Body of pancreas (tissue), 4 donors: ENCODE measurements around the gene PHF21A. TPM values are rescaled to one million over a fixed set of nuclear protein-coding genes. Genes with fewer than 3 reads are reported as not detected.

Source experiments
- ATAC-seq: fragments of 150-250 bp; one replicate; pipeline ENCODE4 v1.9.1; 2016
- DNase-seq, 4 donors: peaks; one replicate each; pipeline ENCODE4 v3.0.0-alpha.2; 2019
- H3K27ac ChIP-seq, 4 donors: fragments of 200-600 bp; sonication (generic); 1 replicate in 3 of 4; 2 replicates in 1 of 4; pipeline versions ENCODE4 v1.5.1 to v1.6.1; 2016 to 2019; ENCODE audit warnings: mild to moderate bottlenecking in 1 of 4, mixed read lengths in 1 of 4, moderate library complexity in 1 of 4
- H3K27me3 ChIP-seq, 2 donors: fragments of 200-600 bp; sonication (generic); one replicate each; pipeline ENCODE4 v1.6.0; 2016; ENCODE audit warnings: mild to moderate bottlenecking in 1 of 2
- H3K36me3 ChIP-seq, 2 donors: fragments of 200-600 bp; sonication (generic); replicated peaks in 1 of 2; 2 replicates each; pipeline ENCODE4 v1.5.1; 2016; ENCODE audit warnings: low read depth in 2 of 2; ENCODE audit not compliant: insufficient read depth in 1 of 2
- H3K4me1 ChIP-seq: fragments of 200-600 bp; sonication (generic); one replicate; pipeline ENCODE4 v1.6.0; 2016
- H3K4me3 ChIP-seq, 2 donors: fragments of 200-600 bp; sonication (generic); 1 replicate in 1 of 2; 2 replicates in 1 of 2; pipeline ENCODE4 v1.5.1; 2016 to 2019
- H3K9me3 ChIP-seq, 3 donors: fragments of 200-600 bp; sonication (generic); 1 replicate in 2 of 3; 2 replicates in 1 of 3; pipeline ENCODE4 v1.5.1; 2016
- POLR2A ChIP-seq, 3 donors: fragments of 450-650 bp; IDR thresholded peaks; one replicate each; pipeline ENCODE4 v1.6.1; 2016; ENCODE audit warnings: antibody characterized with exemption in 3 of 3, mild to moderate bottlenecking in 2 of 3
- WGBS, 2 donors: methylation state at CpG; one replicate each; pipeline ENCODE4 v1.1.5; 2017; 5-methylcytosine and 5-hydroxymethylcytosine counted together
- intact Hi-C: fragments of 100-400 bp; cut with DNase I; formaldehyde crosslinking; loops from one replicate; pipeline ENCODE4 v1.15.1; 2023
- total RNA-seq, 2 donors: library from RNA; depleted of rRNA; stranded (reverse); fragments of >200 nt; gene quantifications; one replicate each; pipeline ENCODE4 v1.1.0, GENCODE V29; 2016
- TF ChIP-seq, protein P1 (sequence below), 7 experiments: fragments of 450-650 bp in 4 of 7; fragments of 200-600 bp in 3 of 7; sonication (generic) in 3 of 7; IDR thresholded peaks; one replicate each; pipeline ENCODE4 v1.5.1; 2016 to 2019; ENCODE audit warnings: antibody characterized with exemption in 7 of 7

Gene PHF21A
- total RNA-seq: 10 to 100 TPM; 11.7 to 49.4 TPM

DNA sequence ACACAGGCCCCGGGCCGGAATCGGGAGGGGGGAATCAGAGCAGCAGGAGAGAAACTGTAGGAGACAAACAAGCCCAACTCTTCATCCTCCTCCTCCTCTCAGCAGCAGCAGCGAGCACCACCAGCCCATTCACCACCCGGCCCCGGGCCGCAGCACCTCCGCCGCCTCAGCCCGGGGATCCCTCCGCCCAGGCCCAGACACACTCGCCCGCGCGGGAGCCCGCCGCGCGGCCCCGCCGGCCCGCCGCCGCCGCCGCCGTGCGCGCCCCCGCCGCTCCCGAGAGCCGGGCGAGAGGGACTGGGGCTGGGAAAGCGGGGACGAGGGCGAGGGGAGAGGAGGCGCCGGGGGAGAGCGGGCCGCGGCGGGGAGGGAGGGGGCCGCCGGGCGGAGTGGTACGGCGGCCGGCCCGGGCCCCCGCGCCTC lies at the start of gene PHF21A:
TSS of gene PHF21A (minus strand) at position 154 of the 423 bp plus-strand sequence. CDS start 37,235 bp downstream, outside the sequence.
- ATAC-seq: peak; percentile 88
- no peaks in the 10 kb centered on the region for H3K9me3 ChIP-seq
- DNase-seq: peak; percentile 89 to 91 (median 90)
- peaks cover 34% of the 10 kb centered on the region for H3K4me1 ChIP-seq
- peak in 2 of 3 donors; percentile 59 to 71 for TF ChIP-seq POLR2A (IDR thresholded peaks at IDR 0.05)
- TF ChIP-seq, protein P1, sequence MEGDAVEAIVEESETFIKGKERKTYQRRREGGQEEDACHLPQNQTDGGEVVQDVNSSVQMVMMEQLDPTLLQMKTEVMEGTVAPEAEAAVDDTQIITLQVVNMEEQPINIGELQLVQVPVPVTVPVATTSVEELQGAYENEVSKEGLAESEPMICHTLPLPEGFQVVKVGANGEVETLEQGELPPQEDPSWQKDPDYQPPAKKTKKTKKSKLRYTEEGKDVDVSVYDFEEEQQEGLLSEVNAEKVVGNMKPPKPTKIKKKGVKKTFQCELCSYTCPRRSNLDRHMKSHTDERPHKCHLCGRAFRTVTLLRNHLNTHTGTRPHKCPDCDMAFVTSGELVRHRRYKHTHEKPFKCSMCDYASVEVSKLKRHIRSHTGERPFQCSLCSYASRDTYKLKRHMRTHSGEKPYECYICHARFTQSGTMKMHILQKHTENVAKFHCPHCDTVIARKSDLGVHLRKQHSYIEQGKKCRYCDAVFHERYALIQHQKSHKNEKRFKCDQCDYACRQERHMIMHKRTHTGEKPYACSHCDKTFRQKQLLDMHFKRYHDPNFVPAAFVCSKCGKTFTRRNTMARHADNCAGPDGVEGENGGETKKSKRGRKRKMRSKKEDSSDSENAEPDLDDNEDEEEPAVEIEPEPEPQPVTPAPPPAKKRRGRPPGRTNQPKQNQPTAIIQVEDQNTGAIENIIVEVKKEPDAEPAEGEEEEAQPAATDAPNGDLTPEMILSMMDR (IDR thresholded peaks at IDR 0.05): no peak
- H3K27ac ChIP-seq: peak within 1 kb of the TSS; percentile 86 to 96 (median 92)
- H3K4me3 ChIP-seq: peak within 1 kb of the TSS; percentile 71 to 90
- H3K36me3 ChIP-seq: no peaks in the 10 kb centered on the region
- H3K27me3 ChIP-seq: no peaks in the 10 kb centered on the region
- intact Hi-C loops: loop anchor here (10.0 kb wide), 1 partner anchor 203 kb away; no protein-coding TSS in a partner anchor
- WGBS, 2 donors: 0% methylated on average over 3 to 25 of the region's 52 CpGs

DNA sequence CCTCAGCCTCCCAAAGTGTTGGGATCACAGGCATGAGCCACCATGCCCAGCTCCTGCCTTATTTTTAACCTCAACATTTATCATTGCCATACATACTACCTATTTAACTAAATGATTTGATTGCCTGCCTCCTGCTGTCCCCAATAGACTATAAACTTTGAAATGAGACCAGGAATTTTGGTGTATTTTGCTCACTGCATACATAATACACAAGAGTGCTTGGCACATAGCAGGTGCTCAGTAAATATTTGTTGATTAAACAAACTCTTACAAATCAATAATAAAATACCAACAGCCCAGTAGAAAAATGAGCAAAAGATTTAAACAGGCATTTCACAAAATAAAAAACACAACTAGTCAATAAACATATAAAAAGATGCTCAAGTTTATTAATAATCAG lies 49.5 kb upstream of the PHF21A start:
- Histone ChIP-seq H3K36me3 (no peaks in the 10 kb centered on the region), H3K4me3 (no peak overlapping the region), H3K9me3 (no peaks in the 10 kb centered on the region), H3K27me3 (no peaks in the 10 kb centered on the region), H3K4me1 (peaks cover 5% of the 10 kb centered on the region), H3K27ac (no peak overlapping the region)
- DNase-seq (no peak), ATAC-seq (no peak)
- intact Hi-C loops: no loop called here
- TF ChIP-seq, protein P1 (IDR thresholded peaks at IDR 0.05): no peak
- TF ChIP-seq POLR2A (IDR thresholded peaks at IDR 0.05): no peak

DNA sequence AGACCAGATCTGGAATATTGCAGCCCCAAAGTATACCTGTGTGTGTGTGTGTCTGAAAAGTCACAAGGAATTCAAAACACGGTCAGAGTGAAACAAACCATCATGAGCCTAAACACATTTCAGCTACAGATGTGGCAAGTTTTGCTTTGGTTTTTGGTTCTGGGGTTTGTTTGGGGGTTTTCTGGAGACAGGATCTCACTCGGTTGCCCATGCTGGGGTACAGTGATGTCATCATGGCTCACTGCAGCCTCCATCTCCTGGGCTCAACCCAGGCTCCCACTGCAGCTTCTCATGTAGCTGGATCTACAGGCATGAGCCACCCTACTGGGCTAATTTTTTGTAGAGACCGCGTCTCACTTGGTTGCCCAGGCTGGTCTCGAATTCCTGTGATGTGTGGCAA lies 41.4 kb upstream of the PHF21A start:
- Histone ChIP-seq H3K36me3 (no peaks in the 10 kb centered on the region), H3K27me3 (no peaks in the 10 kb centered on the region), H3K9me3 (no peaks in the 10 kb centered on the region), H3K27ac (no peak overlapping the region), H3K4me3 (no peak overlapping the region), H3K4me1 (no peaks in the 10 kb centered on the region)
- WGBS, 2 donors: 84 to 87% methylated on average over 5 of the region's 5 CpGs
- no peak for TF ChIP-seq POLR2A (IDR thresholded peaks at IDR 0.05)
- TF ChIP-seq, protein P1 (IDR thresholded peaks at IDR 0.05): no peak
- ATAC-seq (no peak), DNase-seq (no peak)
- intact Hi-C loops: no loop called here

DNA sequence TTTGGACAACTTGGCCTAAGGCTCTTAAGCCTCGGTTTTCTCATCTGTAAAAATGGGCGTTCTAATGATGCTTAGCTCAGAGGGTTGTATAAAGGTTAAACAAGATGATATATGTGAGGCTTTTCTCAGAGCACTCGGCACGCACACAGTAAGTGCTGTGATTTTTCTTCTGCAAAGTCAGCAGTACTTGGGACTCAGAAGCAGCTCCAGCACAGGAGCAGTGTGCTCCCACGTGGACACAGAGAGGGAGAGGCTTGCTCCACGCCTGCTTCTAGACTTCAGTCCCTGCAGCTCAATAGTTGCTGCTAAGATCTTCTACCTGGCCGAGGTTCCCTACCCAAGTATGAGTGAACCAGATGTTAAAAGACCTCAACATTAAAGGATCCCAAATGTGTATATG lies 39.9 kb upstream of the PHF21A start:
- no peaks in the 10 kb centered on the region for H3K36me3 ChIP-seq
- H3K9me3 ChIP-seq: no peaks in the 10 kb centered on the region
- ATAC-seq (no peak), DNase-seq (no peak)
- no peaks in the 10 kb centered on the region for H3K27me3 ChIP-seq
- H3K27ac ChIP-seq: no peak overlapping the region
- no peak for TF ChIP-seq POLR2A (IDR thresholded peaks at IDR 0.05)
- TF ChIP-seq, protein P1 (IDR thresholded peaks at IDR 0.05): no peak
- intact Hi-C loops: no loop called here
- 81 to 84% methylated on average over 7 of the region's 7 CpGs for WGBS, 2 donors
- H3K4me1 ChIP-seq: no peaks in the 10 kb centered on the region
- no peak overlapping the region for H3K4me3 ChIP-seq

DNA sequence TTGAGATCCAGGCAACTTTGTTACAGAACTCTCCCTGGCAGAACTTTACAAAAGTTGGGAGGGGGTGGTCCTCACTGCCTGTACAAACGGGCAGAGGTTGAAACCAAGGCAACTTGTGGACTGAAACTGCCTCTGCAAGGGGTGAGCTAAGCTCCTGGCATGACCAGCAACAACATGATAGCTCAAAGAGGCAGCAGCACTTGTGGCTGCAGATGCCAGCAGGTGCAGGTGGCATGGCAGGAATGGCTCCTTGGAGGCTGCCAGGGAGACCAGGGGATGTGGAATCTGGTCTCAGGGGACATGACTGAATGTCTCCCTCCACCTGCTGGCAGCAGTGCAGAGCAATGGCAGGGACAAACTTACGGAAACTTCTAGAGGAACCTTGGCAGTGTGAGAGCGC lies 38.8 kb upstream of the PHF21A start:
- Histone ChIP-seq H3K27me3 (no peaks in the 10 kb centered on the region), H3K4me1 (no peaks in the 10 kb centered on the region), H3K27ac (no peak overlapping the region), H3K4me3 (no peak overlapping the region), H3K36me3 (no peaks in the 10 kb centered on the region), H3K9me3 (no peaks in the 10 kb centered on the region)
- peak in 2 of 4 donors; percentile 2 to 18 for DNase-seq
- TF ChIP-seq, protein P1 (IDR thresholded peaks at IDR 0.05): no peak
- TF ChIP-seq POLR2A (IDR thresholded peaks at IDR 0.05): no peak
- intact Hi-C loops: no loop called here
- 39 to 42% methylated on average over 2 to 3 of the region's 3 CpGs for WGBS, 2 donors
- no peak for ATAC-seq
